NCI-H1694 treated with DMSO at 0.1 percent for 48 hours (cell line): ENCODE results near the gene DPH6.
"Not testable (repeated sequence)": the region's sequence is repeated elsewhere in the genome, so short reads cannot be mapped to it uniquely, and the experiment has no call there.

ENCODE experiments used
- DNase-seq: peaks from one replicate; lab custom pipeline; 2025; lab: John Stamatoyannopoulos, UW

The DPH6 gene

DNA sequence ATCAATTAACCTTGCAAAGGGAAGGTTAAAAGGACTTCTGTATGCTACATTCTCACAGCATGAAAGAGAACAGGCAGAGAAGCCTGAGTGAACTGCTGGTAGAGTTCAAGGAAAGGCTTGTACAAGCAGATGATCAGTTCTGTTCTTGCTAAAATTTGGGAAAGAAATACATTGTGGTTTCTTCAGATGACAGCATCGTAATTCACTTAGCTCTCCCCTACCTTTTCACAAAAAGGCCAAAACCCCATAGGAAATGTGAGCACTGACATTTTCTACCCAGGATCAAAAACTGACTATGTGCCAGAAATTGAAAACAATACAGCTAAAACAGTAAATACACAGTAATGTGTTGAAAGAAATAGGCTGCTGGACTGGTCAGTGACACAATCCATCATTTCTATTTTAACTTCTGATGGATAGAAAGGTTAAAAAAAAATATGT lies 216.4 kb downstream of the DPH6 start:
- no peak for DNase-seq

- not testable (repeated sequence) for DNase-seq
These were observed 217.1 kb downstream of the DPH6 start for GRCh38 chr15:35328836-35329235.

DNA sequence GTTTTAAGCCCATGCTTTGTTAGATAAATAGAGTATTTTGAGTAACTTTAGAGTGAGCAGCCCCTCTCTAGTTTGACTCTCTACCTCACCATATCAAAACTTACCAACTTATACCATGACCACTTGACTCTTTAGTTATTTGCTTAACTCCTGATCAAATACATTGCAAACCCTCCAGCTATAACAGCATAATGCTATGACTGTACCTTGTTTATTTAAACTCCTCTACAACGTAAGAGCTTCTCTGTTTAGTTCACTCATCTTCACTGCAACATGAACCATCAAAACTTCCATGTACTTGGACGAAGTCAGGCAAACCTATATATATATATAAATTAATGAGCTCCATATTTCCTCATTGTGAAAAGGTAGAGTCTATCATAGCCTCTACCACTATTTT lies 218.2 kb downstream of the DPH6 start:
- no peak for DNase-seq

DNA sequence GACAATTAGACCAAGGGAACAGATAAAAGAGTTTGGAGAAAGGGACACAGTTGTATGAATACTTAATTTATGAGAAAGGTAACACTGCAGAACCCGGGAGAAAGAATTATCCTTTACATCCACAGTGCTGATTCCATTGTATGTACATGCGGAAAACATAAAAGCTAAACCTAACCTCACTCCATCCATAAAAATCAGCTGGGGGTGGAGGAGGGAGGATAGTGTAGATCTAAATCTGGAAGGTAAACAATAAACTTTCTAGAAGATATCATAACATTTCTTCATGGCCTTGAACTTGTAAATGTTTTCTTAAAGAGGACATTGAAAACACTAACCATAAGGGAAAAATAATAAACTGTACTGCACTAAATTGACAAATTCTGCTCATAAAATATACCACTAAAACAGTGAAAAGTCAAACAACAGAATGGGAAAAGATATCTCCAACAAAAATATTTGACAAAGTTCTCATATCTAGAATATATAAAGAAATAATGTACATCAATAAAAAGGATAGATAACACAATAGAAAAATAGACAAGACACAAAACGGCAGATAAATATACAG lies 220.5 kb downstream of the DPH6 start:
- no peak for DNase-seq

- DNase-seq = no peak
These were observed 222.8 kb downstream of the DPH6 start for GRCh38 chr15:35323141-35323540.

- DNase-seq = no peak
These were observed 224.0 kb downstream of the DPH6 start for GRCh38 chr15:35321926-35322325.

DNA sequence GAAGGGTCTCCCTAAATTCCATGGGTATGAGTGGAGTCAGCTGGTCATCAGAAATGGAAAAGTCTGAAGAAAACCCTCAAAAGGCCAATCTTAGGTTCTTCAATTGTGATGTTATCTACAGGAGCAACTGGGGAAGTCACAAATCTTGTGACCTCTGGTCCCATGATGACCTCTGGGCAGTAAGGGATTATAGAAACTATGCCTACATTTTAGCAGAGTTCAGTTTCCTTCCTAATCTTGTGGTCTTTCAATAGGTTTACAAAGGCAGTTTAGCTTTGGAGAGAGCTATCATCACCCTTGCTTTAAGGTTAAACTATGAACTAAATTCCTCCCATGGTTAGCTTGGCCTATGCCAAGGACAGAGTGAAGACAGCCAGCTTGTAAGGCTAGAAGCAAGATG lies 225.1 kb downstream of the DPH6 start:
- no peak for DNase-seq
